Hair follicular keratinocyte (primary cell): ENCODE results near the gene SHLD1. TPM values are rescaled to one million over a fixed set of nuclear protein-coding genes. Genes with fewer than 3 reads are reported as not detected.

Experiments
- total RNA-seq: library from RNA; depleted of rRNA; stranded (reverse); fragments of >200 nt; gene quantifications from 2 replicates; pipeline ENCODE4 v1.2.3, GENCODE V29; 2015

The SHLD1 gene
- total RNA-seq = 1.8 and 3.7 TPM in 2 replicates

GRCh38 chr20:5749952-5750779 is at the start of gene SHLD1:
TSS of gene SHLD1 (plus strand) at chr20:5750401. CDS start at chr20:5772866, 22,465 bp downstream.

Other genes starting within 250 kb of the SHLD1 start
- 5.0 and 8.4 TPM in 2 replicates for gene GPCPD1, start 139.4 kb upstream of the SHLD1 start, total RNA-seq
- gene CHGB, start 161.1 kb downstream of the SHLD1 start, total RNA-seq = 0.39 and 0.49 TPM in 2 replicates
- gene TRMT6, start 200.1 kb downstream of the SHLD1 start, total RNA-seq = 13.4 and 22.5 TPM in 2 replicates
- 8.1 and 12.2 TPM in 2 replicates for gene MCM8, start 200.3 kb downstream of the SHLD1 start, total RNA-seq